DOHH2 (cell line): ENCODE measurements around the gene OR4D1.

Source experiments
- EZH2phosphoT487 ChIP-seq: fragments of 200-600 bp; sonication (generic); IDR thresholded peaks from 2 replicates; pipeline ENCODE4 v1.6.1; 2017; ENCODE audit warnings: borderline replicate concordance, mild to moderate bottlenecking, antibody characterized with exemption, low read length, moderate library complexity, mixed read lengths
- TF ChIP-seq, protein P1 (sequence below): fragments of 200-600 bp; sonication (generic); IDR thresholded peaks from one replicate; pipeline ENCODE4 v1.5.1; 2014; ENCODE audit warnings: antibody characterized with exemption, mild to moderate bottlenecking, low read depth, low read length; ENCODE audit not compliant: poor library complexity, severe bottlenecking

DNA sequence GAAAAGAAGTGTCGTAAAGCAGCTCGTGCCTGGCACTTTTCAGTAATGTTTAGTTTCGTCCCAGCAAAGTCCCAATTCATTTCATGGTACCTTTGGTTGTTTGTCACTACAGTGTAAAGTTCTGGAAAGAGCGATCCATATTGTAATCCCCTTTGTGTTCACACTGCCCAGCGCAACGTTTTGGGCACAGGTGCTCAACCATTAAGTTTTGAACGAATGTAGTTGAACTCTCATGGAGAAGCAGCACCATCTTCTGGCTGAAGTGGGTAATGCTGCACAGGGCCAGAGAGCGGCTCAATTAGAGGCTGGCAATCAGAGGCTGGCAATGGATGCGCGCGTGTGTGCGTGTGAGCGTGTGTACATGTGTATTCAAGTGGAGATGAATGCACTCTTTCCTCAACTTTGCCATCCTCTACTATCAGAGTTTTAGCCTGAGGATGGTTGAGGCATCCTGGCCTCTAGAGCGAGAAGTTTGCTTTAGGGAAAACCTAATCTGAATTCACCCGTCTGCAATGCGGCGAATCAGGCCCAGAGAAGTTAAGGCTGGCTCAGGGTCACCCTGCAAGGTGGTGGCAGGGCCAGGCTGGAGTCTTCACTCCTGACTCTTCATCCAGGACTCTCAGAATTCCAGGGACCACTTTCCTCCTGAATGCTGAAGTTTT is 35.1 kb upstream of the OR4D1 start:
- TF ChIP-seq, protein P1, sequence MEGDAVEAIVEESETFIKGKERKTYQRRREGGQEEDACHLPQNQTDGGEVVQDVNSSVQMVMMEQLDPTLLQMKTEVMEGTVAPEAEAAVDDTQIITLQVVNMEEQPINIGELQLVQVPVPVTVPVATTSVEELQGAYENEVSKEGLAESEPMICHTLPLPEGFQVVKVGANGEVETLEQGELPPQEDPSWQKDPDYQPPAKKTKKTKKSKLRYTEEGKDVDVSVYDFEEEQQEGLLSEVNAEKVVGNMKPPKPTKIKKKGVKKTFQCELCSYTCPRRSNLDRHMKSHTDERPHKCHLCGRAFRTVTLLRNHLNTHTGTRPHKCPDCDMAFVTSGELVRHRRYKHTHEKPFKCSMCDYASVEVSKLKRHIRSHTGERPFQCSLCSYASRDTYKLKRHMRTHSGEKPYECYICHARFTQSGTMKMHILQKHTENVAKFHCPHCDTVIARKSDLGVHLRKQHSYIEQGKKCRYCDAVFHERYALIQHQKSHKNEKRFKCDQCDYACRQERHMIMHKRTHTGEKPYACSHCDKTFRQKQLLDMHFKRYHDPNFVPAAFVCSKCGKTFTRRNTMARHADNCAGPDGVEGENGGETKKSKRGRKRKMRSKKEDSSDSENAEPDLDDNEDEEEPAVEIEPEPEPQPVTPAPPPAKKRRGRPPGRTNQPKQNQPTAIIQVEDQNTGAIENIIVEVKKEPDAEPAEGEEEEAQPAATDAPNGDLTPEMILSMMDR, result peak; percentile 91
- no peak for TF ChIP-seq EZH2phosphoT487
